Measurements from ENCODE around the gene MLN.

MLN gene

DNA sequence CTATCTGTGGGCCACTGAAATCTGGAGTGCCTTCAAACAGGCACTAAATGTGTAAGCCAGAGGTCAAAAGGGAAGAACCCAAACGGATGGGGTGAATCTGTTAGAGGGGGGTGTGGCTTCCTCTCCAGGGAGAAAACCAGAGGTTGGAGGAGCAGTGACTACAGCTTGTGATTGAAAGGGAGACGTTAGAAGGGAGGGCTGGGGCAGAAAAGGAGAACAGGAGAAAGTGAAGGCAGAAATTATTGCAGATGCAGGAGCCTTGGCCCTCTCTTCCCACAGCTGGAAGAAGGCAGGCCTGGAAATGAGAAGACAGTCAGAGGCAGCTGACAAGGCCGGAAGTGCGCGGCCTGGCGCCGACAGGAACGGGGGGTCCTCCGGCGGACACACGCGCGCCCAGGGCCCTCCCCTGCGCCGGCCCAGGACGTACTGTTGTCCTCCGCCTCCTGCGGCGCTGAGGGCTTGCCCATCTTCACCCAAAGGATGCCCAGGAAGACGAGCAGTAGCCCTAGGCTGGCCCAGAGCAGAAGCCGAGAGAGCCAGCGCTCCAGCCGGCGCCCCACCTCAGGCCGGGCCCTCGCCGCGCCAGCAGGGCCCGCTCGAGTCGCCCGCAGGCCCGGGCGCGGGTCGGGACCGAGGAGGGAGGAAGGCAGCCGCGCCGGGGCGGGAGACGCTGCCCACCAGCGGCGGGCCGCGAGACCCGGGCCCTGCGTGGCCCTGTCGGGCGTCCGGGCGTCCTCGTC lies 15.7 kb downstream of the MLN start:
- DNase-seq = peak; percentile 95

GRCh38 chr6:33787346-33787953 lies 16.4 kb downstream of the MLN start:
- no peak for DNase-seq

DNA sequence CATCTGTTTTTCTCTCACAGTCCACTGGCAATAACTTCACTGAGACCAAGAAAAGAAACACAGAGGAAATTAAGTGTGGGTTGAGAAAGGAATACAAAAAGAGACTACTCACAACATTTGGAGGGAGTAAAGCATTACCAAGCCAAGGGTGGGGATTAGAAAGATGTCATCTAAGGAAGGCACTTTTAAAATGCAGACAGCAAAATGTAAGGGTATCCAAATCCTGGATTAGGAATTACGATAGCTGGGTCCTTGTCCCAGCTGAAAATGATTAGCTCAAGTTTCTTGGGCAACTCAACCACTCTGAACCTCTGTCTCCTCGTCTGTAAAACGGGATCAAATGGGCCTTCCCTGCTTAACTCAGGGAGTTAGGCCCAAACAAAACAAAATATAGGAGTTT lies 17.1 kb downstream of the MLN start:
- DNase-seq = no peak

DNA sequence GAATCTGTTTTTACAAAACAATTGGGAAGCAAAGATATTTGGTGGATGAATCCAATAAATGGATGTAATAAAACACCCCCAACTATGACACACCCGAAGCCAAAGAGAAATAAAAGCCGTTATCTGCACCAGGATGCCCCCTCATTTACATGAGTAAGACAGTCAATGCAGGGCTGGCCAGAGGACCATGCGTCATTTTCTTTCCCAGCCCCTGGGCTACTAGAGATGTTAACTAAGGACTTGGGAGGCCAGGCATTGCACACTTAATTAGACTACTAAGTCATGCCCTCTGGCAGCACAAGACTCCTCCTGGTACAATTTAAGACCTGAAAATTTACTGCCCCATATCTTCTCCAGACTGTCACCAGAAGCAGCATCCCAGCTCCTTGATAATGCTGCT lies 18.0 kb downstream of the MLN start:
- DNase-seq = no peak

- no peak for DNase-seq
Observed at GRCh38 chr6:33784787-33785186, 19.0 kb downstream of the MLN start.

GRCh38 chr6:33783781-33784520 lies 19.9 kb downstream of the MLN start:
- DNase-seq = no peak

GRCh38 chr6:33782561-33782960 lies 21.2 kb downstream of the MLN start:
- DNase-seq = no peak

GRCh38 chr6:33781131-33781975 lies 22.4 kb downstream of the MLN start:
- no peak for DNase-seq

GRCh38 chr6:33779895-33780294 lies 23.9 kb downstream of the MLN start:
- DNase-seq = no peak

DNA sequence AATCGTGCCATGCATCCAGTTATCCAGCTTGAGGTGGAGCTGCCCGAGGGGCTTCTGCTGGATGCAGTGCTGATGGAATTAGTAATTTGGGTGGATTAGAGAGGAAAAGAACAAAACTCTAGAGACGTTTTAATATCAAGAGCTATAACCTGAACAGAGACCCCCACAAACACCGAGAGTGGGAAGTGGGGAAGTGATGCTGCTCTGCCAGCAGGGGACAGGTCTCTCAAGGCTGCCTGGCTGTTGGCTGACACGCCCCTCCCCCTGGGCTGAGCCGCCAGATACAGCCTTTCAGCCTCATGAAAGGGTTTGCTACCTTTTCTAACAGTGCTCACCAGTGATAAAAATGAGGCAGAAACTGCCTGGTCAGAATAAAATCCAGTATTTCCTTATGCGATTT lies 24.5 kb downstream of the MLN start:
- DNase-seq = no peak

DNA sequence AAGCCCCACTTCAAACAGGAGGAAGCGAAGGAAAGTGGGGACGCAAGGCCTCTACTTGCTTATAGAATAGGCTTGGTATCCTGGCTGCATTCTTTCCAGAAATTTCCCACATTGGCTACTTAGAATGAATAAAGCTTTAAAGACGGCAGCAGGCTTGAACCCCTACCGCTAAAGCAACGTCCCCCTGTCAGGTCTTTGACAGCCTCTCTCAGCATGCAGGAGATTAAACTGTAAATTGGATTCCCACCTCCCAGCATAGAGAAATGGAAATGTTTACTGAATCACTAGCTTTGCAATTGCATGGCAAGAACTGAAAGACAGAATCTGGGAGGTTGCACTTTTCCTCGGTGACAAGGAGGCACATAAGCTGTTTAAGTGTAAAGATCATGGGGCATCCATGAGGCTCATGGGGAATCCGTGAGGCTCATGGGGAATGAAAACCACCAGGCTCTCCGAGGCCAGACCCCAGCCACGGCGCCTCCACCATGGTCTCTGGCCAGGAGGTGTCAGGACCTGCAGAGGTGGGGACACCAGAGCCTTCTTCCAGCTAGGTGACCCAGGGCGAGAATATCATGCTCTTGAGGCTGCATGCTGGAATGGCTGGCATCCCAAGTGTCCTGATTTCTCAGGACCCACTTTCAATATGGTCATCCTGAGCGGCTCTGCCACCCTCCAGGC lies 25.2 kb downstream of the MLN start:
- no peak for DNase-seq

GRCh38 chr6:33777398-33778388 lies 26.1 kb downstream of the MLN start:
- no peak for DNase-seq

GRCh38 chr6:33776764-33777163 lies 27.0 kb downstream of the MLN start:
- no peak for DNase-seq

GRCh38 chr6:33776186-33776585 lies 27.6 kb downstream of the MLN start:
- no peak for DNase-seq

- no peak for DNase-seq
Observed at GRCh38 chr6:33774774-33775173, 29.0 kb downstream of the MLN start.

GRCh38 chr6:33772902-33773472 lies 30.8 kb downstream of the MLN start:
- no peak for DNase-seq

DNA sequence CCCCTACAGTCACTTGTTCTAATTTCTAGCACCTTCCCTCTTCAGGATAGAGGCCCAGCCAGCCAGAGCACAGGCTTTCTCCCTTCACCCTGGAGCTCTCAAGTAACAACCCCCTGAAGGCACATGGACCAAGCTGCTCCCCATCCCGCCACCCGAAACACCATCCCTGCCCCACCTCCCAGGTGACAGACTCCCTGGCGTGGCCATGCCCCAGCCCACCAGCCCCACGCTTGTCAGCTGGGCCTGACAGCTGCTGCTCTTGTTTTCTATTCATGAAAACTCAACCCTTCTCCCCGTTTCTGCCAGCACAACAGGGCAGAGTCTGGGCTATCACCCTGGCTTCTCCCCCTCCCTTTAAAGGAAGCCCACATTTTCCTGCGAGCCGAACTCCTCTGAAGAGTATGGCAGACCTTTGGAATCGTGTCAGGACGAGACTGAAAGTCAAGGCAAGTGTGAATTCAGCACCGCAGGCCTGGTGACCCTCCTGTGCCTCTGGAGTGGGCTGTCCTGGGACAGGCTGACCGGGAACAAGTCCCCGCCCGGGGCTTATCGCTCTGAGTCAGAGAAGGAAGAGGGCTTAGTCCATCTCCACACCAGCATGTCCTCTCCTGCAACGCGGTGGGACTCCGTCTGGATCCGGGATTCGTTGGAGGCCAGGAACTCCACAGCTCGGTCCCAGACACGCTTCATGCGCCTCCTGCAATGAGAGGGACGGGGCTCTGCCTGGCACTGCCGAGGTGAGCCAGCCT lies 31.5 kb downstream of the MLN start:
- DNase-seq = no peak

GRCh38 chr6:33771146-33772081 lies 32.4 kb downstream of the MLN start:
- peak; percentile 46 for DNase-seq

GRCh38 chr6:33770833-33771145 lies 33.0 kb downstream of the MLN start:
- DNase-seq = no peak

All from inflammatory macrophage treated with lipopolysaccharide for 4 hours (primary cell).